CD4-positive, alpha-beta T cell treated with Interleukin-12 subunit alpha and Interleukin-12 subunit beta, for 1 hour (primary cell): ENCODE results near the gene MGAT3.

Source experiments
- DNase-seq: peaks from one replicate; pipeline ENCODE4 v3.0.0-alpha.2; 2020

The MGAT3 gene

DNA sequence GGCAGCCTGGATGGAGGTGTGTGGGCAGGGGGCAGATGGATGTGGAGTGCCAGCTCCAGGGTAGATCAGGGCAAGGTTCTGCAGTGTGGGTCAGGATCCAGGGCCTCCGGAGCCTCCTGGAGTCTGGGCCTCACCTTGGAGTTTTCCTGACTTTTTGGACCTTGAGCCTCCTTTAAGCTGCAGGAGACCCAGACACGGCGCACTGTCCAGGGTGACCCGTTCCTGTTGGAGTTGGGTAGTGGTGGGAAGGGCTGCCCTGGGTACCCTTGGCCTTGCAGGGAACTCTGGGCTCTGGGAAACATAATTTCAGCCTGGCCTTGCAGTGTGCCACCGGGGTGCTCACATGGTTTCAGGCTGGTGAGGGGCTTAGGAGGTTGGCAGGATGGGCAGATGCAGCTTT is 17.0 kb downstream of the MGAT3 start:
- DNase-seq, result no peak

DNA sequence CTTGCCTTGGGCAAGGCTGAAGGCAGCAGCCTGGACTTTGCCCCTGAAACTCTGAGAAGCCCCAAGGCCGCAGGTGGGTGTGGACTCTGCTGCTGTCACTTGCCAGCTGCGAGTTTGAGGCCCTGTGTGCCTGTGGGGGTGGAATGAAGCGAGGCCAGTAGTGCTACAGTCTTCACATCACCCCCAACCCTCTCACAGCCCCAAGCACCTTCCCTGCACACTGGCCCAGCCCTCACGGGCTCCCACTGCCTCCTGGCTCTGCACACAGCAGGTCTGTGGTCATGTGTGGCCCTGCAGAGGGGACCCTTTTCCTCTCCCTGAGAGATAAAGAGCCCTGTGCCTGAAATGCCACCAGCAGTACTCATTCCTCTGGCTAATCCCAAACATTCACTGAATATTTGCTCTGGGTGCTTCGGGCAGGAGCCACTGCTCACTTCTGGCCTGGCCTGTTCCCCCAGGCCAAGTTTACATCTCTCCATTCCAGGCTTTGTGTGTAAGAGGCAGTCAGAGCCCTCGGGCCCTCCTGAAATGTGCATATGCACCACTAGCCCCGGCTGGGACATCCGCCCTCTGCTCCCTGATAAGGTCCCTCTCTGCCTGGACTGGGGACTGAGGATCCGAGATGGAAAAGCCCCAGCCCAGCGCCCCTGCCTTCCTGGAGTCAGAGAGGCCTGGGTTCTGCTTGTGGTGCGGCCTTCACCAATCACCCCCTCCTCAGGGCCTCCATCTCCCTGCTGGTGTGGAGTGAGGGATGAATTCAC is 17.7 kb downstream of the MGAT3 start:
- DNase-seq, result no peak

DNA sequence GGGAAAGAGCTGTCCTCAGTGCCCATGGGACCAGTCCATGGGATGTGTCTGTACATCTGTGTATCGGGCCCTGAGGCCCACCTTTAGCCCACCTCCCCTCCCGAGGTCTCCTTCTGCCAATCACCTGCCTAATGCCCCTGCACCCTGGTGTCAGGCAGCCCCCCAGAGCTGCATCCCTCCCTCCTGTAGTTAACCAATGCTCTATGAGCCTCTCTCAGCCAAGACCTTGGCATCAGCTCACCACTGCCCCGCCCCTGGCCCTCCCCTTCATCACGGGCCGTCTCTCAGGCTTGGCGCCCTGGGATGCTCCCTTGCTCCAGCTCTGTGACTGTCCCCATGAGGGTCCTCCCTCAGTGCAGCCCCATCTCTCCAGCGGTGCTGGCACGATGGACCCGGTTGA is 18.5 kb downstream of the MGAT3 start:
- DNase-seq, result no peak

DNA sequence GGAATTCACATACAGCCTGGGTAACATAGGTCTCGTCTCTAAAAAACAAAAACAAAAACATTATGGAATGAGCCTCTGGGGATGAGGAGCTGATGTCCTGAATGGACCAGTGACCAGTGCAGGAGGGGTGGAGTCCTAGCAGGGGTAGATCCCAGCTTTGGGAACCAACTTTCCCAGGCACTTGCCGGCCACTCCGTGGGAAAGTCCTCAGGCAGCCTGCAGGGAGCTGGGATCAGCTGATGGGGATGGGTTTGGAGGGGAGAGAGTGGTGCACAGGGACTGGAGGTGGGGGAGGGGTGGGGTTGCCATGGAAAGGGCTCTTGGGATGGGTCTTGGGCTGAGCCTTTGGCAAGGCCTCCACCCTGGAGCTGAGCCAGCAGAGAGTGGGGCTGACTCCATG is 19.1 kb downstream of the MGAT3 start:
- DNase-seq, result no peak

DNA sequence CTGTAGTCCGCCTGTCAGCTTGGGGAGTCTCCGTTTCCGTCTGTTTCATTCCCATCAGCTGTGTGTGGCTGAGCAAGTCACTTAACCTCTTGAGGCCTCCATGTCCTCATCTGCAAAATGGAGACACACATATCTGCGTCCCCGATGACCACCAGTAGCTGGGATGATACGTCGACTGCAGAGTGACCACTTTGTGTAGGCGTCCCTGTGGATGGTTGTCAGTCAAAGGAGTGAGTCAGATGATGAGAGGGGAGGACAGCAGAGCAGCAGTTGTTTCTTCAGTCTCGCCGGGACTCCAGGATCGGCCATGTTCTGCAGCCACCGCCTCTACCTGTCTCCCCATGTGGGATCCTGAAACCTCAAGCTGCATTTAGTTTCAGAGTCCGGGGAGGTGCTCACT is 19.9 kb downstream of the MGAT3 start:
- no peak for DNase-seq

DNA sequence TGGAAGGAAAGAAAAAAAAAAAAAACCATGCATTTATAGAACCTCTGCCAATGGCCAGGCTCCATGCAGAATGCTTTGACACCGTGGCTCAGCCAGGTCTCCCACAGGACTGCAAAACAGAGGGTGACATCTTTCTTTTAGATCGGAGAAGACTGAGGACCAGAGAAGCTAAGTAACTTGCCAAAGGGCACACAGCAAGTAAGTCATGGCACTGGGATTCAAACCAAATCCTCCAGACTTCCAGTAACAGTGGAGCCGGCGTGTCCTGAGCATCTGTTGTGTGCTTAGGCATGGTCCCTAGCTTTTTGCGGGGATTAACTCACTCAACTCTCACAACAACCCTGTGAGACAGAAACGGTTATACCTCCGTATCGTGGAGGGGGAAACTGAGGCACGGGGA is 20.7 kb downstream of the MGAT3 start:
- DNase-seq, result no peak

DNA sequence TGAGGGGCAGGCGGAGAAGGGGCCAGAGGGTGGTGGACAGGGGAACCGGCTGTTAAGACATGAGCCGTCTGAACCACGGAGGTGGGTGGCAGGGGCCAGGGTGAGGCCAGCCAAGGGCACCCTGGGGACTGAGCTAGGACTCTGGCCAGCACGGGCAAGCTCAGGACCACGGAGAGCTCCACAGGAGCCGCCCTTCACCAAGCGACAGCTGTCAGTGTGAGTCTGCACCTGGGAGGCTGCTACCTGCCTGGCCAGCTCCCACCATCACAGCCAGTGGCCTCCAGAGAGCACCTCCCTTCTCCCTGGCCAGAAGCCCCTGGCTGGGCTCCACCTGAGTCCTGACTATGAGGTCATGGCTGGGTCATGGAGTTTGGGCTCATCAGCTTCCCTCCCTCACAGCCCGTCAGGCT is 21.6 kb downstream of the MGAT3 start:
- no peak for DNase-seq

DNA sequence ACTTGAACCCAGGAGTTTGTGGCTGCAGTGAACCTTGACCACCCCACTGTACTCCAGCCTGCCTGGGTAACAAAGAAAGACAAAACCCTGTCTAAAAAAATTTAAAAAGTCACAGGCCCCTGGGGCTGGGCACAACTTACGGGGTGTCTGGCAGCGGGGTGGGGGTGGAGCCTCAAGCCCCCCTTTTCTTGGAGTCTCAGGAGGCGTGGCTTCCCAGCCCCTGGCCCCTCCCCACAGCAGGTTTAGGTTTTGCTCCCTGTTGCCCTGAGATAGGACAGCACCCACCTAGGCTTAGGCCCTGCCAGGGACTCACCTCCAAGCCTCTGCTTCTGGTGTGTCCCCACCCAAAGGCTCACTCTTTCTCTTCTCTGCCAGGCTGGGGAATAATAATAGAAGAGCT is 22.4 kb downstream of the MGAT3 start:
- no peak for DNase-seq

DNA sequence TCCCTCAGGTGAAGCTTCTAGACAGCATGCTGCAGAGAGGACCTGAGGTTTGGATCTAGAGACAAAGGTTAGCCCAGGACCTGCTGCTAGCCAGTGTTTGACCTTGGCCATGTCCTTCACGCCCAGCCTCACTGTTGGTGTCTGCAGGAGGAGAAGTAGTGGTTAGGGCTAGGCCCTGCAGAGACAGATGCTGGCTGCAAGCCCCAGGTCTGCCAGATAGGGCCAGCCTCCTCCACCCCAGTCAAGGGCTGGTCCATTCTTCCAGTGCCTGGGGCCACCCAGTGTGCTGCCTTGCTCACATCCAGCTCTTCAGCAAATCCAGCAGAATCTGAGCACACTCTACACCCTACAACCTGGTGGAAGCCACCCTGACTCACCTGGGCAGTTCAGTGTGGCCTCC is 23.7 kb downstream of the MGAT3 start:
- no peak for DNase-seq

DNA sequence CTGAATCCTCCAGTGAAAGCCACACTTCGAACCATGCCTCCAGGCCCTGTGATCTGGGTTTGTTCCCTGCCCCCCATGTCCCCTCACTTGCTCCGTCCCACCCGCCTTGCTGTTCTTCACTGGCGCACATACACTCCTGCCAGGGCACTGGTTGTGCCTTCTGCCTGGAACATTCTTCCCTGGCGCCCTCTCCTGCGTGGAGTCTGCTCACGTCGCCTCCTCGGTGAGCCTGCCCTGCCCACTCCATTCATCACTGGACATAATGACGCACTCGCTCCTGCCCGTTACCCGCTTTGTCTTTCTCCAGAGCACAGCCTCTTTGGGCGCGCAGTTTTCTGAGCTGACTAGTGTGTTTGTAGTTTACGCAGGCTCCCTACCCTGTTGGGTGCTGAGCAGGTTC is 24.2 kb downstream of the MGAT3 start:
- no peak for DNase-seq

DNA sequence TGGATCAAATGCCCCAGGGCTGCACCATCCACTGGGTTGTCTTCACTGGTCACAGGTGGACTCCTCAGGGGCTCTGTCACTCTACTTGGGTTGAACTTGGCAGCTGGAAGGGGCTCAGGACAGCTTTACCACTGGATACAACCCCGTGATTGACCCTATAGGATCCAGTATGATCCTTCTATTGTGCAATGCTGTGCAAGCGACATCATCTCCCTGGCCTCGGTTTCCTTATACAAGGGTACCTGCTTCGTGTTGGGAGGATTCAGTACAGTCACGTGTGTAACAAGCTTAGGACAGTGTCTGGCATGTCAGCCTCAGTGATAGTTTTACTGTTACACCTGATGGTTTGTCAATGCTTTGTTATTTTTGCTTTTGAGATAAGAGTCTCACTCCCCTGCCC is 24.8 kb downstream of the MGAT3 start:
- no peak for DNase-seq

DNA sequence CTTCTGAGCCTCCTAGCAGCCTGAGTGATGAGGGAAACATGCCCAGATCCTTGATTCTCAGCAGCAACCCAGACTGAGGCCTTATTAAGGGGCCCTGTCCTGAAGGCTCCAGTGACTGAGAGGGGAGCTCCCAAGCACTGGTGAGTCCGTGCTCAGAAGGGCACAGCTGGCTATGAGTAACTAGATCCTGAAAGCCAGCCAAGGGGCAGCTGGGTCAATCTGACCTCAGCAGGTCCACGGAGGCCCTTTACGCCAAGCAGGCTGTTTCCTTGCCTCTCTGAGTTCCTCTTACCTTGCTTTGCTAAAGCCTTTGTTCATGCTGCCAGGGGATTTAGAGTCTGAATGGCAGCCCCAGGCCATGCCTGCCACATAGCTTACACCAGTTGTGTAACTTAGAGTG is 26.0 kb downstream of the MGAT3 start:
- DNase-seq, result no peak

DNA sequence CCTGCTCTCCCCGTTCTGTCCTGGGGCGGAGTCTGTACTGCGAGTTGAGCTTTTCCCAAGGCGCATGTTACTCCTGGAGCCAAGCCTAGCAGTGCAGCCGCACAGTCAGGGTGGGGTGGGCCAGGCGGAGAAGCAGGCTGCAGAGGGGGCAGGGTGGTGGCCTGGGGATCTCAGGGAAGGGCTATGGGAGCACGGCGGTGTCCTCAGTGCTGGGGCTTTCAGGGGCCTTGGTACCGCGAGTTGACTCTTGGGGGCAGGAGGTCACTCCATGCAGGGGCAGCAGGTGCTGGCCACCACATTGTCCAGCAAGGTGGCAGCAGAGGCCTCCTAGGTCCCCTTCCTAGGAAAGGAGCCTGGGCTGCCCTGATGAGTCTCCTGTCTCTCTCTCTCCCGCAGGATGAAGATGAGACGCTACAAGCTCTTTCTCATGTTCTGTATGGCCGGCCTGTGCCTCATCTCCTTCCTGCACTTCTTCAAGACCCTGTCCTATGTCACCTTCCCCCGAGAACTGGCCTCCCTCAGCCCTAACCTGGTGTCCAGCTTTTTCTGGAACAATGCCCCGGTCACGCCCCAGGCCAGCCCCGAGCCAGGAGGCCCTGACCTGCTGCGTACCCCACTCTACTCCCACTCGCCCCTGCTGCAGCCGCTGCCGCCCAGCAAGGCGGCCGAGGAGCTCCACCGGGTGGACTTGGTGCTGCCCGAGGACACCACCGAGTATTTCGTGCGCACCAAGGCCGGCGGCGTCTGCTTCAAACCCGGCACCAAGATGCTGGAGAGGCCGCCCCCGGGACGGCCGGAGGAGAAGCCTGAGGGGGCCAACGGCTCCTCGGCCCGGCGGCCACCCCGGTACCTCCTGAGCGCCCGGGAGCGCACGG is 30.4 kb downstream of the MGAT3 start:
- DNase-seq, result no peak

DNA sequence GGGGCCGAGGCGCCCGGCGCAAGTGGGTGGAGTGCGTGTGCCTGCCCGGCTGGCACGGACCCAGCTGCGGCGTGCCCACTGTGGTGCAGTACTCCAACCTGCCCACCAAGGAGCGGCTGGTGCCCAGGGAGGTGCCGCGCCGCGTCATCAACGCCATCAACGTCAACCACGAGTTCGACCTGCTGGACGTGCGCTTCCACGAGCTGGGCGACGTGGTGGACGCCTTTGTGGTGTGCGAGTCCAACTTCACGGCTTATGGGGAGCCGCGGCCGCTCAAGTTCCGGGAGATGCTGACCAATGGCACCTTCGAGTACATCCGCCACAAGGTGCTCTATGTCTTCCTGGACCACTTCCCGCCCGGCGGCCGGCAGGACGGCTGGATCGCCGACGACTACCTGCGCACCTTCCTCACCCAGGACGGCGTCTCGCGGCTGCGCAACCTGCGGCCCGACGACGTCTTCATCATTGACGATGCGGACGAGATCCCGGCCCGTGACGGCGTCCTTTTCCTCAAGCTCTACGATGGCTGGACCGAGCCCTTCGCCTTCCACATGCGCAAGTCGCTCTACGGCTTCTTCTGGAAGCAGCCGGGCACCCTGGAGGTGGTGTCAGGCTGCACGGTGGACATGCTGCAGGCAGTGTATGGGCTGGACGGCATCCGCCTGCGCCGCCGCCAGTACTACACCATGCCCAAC is 31.2 kb downstream of the MGAT3 start:
- no peak for DNase-seq

DNA sequence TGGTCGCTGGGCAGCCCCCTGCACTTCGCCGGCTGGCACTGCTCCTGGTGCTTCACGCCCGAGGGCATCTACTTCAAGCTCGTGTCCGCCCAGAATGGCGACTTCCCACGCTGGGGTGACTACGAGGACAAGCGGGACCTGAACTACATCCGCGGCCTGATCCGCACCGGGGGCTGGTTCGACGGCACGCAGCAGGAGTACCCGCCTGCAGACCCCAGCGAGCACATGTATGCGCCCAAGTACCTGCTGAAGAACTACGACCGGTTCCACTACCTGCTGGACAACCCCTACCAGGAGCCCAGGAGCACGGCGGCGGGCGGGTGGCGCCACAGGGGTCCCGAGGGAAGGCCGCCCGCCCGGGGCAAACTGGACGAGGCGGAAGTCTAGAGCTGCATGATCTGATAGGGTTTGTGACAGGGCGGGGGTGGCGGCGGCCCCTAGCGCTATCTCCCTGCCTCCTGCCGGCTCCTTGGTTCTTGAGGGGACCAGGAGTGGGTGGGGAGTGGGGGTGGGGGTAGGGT is 31.8 kb downstream of the MGAT3 start:
- no peak for DNase-seq

DNA sequence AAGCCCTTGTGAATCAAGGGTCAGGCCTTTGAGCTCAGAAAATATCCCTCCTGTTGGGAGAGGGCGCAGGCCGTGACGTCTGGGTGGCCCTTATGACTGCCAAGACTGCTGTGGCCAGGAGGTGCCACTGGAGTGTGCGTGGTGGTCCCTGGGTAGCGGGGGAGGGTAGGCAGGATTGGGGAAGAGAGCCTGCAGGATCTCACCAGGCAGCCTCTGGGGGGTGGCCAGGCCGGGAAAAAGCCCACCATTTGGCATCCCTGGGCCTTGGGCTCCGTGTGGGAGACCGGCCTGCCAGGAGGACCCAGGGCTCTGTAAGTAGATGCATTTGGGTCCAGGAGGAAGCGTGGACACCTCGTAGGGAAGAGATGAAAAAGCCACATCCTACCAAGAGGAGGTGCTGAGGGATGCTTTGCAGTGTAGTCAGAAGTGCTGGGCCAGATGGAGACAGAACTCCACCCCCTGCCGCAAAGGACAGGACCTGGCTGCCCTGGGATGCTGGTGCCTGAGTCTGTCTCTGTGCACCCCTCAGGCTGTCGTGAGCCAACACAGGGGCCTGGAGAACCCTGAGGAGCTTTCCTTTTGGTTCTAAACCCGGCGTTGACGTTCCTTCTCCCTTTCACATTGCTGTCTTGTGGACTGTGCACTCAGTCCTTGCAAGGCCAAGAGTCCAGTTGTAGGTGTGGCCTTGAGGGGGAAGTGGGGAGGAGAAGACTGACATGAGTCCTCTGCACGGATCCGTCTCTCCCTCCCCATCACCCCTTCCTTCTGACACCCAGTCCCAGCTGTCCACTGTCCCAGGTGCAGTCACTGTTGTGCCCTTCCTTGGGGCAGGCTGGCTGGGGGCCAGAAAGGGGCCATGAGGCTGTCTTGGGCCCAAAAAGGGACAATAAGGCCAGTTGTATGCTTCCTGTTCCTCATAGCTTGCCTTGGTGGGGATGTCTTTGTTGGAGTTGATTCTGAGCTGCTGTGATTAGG is 32.6 kb downstream of the MGAT3 start:
- DNase-seq, result no peak

DNA sequence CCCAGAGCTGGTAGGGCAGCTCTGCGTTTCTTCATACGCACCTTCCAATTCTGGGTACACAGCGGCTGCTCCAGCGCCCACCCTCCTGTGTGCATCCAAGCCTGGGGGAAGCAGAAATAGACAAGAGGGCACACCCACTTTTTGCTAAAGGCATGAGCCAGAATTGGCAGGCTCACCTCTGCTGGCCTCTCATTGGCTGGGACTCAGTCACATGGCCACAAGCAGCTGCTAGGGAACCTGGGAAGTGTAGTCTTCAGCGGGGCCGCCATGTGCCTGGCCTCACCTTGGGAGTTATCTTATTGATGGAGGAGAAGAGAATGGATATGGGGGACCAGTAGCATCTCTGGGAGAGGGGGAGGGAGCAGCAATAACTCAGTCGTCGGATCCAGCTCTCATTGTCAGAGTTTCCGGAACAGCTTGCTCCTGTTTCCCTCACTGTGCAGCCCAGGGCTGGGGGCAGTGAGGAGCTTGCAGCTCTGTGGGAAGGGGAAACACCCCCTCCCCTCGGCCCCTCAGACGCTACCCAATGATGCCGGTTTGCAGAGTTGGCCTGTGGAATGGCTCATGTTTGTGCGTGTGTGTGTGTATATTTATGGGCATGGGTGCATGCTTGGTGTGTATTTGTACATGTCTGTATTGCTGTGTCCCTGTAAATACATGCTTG is 33.5 kb downstream of the MGAT3 start:
- peak; percentile 89 for DNase-seq

DNA sequence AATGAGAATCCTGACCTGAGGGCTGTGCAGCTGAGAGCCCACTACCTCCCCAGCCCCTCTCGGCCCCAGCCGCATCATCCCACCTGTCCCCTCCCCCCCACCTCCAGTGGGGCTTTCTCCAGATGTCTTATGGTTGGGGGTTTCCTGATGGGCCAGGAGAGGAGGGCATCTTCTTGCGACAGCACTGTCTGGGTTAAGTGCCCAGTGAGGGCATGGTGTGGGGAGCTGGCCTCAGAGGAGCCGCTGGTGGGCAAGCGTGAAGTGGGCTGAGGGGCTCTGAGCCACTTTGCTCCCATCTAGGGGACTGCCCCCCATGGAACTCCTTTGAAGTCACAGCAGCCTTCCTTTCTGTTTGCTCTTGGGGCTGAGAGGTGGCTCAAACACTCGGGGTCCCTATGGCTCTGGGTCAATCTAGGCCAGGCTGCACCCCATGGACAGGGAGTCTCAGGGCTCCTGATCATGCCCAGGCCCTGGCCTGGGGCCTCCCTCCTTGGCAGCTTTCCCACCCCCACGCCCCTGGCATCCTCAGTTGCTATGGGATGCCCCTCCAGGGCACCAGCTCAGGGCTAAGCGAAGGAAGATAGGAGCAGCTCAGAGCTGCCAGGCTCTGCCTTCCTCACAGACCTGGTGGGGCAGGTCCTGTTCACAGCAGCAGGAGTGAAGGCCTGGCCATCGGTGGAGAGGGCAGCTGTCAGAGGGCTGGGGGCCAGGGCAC is 34.3 kb downstream of the MGAT3 start:
- DNase-seq, result no peak

DNA sequence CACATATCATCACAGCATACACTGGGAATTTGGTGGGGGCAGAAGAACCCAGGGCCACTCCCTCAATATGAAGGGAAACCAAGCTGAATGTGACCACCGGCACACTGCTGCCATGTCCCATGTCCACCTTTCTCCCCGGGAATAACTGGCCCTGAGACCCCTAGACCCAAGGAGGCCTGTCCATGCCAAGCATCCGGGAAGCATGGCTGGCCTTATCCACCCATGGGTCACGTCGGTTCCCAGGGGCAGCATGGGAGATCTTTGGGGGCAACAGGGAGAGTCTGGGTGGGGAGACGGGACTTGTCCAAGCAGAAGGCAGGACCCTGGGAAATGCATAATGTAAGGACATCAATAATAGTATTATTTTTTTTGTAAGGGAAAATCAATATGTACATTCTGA is 34.9 kb downstream of the MGAT3 start:
- DNase-seq, result no peak

DNA sequence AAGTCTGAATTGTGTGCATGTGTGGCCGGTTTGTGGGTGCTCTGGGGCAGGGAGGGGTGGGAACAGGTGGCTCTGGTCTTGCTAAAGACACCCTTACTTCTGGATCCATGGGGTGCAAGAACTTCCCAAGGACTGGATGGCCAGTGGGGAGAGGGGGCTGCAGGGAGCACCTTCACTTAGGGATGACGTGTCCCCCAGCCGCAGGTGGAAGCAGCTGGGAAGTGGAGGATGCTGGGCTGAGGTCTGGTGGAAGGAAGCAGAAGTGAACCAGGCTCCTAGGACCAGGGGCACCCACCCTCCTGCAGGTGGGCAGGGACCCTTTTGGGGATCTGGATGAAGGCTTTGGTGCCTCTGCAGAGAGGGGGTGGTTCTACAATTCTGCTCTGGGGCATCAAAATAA is 35.4 kb downstream of the MGAT3 start:
- no peak for DNase-seq

DNA sequence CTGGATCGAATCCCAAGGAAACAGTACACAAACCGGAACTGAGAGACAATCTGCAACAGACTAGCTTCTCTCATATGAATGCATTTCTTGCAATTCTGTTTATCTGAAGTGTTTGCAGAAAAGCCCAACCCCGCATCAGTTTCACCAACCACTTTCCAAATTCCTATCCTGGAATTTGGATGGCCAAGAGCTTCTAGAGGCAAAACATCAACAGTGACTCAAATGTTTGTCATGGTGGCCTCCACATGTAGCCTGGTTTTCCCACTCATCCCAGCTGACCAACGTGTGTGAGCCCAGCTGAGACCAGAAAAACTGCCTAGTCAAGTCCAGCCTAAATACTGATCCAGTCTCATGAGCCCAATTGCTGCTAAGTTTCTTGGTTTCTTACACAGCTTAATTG is 36.9 kb downstream of the MGAT3 start:
- no peak for DNase-seq
